Activated CD4-positive, alpha-beta T cell treated with anti-CD3 and anti-CD28 coated beads, Interleukin-2, amount 50 U/mL, for 48 hours (primary cell): ENCODE measurements around the gene ZMIZ1.

Experiments used
- DNase-seq, 2 experiments: peaks; one replicate each; pipeline ENCODE4 v3.0.0-alpha.2; 2020

Gene ZMIZ1

GRCh38 chr10:79254333-79255006 is 185.7 kb downstream of the ZMIZ1 start:
- DNase-seq = no peak

GRCh38 chr10:79255007-79255507 is 186.3 kb downstream of the ZMIZ1 start:
- no peak for DNase-seq

DNA sequence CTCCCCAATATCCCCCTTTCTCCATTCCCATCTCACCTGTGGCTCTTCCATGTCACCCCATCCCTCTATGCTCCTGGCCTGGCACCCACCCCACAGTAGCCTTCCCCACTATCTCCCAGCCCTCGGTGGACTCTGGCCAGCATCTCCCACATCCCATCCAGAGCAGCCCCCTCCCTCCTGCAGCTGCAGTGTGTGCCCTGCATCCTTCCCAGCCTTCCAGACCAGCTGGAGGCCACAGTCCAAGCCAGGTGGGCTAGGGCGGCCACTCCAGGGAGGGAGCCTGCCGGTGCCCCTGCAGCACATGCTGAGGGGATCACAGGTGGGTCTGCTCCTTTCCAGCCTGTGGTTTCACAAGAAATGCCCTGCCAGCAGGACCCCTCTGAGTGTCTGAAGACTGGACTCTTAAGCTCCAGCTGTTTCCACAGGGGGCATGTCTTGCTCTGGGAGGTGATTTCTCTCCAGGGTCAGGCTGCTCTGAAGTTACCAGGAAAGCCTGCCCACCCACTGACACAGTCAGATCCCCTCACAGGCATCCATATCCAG is 187.6 kb downstream of the ZMIZ1 start:
- DNase-seq = no peak

DNA sequence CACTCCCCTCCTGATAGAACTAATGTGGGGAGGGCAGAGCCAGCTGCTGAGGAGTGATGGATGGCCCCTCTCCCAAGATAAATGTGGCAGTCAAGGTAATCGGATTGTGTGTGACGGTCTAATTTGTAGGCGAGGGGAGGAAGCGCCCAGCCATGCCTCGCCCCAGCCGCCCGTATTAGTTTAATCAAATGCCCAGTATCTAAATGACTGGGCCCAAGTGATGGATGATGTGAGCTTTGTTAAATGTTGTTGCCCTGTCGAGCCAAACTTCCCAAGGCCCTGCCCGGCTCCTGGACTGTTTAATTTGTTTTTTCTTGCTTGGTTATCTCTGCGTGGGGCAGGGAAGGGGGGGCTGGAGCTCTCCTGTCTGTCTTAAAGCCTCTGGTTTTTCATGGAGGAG is 190.1 kb downstream of the ZMIZ1 start:
- DNase-seq = no peak

DNA sequence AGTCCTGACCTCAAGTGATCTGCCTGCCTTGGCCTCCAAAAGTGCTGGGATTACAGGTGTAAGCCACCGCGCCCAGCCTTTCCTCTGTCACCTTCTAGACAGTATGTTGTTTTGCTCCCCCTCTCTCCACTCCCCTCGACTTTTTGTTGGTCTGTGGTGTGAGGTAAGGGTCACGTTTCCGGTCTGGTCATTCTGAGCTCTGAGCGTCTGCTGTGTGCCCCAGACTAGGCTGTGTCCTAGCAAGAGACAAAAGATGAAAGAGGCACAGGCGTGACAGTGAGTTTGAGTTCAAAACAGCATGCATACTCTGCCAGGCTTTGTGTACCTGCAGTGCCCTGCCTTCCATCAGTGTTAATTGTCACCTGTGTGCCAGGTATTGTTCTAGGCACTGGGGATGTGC is 191.1 kb downstream of the ZMIZ1 start:
- no peak for DNase-seq

GRCh38 chr10:79260811-79261740 is 192.3 kb downstream of the ZMIZ1 start:
- DNase-seq = no peak

- no peak for DNase-seq
Observed at GRCh38 chr10:79262131-79262530, 193.4 kb downstream of the ZMIZ1 start.

GRCh38 chr10:79262959-79263746 is 194.4 kb downstream of the ZMIZ1 start:
- DNase-seq = no peak

DNA sequence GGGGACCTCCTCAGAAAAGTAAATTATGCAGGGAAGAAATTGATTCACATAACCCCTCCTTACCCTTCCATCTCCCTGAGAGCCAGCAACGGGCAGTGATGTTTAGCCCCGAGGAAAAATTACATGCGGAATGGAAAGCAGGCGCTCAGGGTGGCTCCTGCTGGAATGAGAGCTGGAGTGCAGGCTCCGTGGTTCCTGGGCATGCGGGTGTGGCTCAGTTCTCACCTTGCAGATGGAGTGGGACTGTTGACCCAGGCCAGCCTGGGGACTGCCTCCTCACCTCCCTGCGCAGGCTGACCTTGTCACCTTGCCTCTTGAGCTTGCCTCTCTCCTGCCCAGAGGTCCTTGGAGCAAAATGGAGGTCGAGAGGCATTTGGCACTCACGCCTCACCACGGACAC is 195.2 kb downstream of the ZMIZ1 start:
- no peak for DNase-seq

GRCh38 chr10:79264942-79265341 is 196.2 kb downstream of the ZMIZ1 start:
- no peak for DNase-seq

- peak in 1 of 2 experiments; percentile 53 for DNase-seq
Observed at GRCh38 chr10:79266084-79266483, 197.3 kb downstream of the ZMIZ1 start.

DNA sequence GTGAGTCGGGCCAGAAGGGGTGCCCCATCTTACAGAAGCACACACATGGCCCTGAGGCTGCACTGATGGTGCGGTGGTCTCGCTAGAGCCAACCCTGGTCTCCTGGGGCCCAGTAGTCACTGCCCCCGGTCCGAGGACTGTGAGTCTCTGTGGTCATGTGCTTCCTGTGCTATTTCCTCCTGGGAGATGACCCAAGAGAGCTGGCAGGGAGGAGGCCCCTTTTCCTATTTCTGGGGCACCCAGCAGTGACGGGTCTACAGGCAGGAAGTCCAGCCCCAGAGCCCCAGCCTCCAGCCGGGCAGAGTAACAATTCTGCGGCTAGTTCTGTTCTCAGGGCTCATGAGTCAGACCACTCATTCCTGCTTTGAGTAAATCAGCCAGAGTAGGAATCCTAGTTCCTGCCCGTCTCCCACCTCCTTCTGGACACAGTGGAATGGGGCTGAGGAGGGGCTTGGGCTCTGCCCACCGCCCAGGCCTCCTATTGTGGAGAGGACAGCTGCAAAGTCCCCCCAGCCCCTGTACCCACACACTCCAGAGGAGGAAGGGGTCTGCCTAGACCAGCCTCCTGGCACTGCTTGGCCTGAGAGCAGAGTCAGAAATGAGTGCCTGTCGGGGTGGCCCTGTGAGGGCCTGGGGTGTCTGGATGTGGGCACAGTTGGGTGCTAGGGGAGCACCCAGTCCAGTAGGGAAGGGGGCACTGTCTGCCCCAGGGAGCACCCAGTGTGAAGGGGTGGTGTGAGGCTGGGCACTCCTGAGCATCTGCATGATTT is 198.0 kb downstream of the ZMIZ1 start:
- peak; percentile 41 to 49 for DNase-seq

DNA sequence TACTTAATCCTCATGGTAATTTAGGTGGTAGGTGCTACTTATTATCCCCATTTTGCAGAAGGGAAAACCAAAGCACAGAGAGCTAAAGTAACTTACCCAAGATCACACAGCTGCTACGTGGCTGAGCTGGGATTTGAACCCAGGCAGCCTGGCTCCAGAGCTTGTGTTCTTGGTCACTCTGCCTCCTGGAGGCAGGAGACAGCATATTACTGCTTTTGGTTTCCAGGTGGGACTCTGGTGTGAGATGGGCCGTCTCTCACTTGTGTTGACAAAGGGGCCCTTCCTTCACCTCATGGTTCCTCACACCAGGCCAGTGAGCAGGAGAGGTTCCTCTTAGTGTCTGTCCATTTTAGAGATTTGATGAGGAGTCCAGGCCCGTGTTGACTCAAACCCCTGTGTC is 198.7 kb downstream of the ZMIZ1 start:
- DNase-seq = no peak

GRCh38 chr10:79268161-79268601 is 199.4 kb downstream of the ZMIZ1 start:
- DNase-seq = no peak

- no peak for DNase-seq
Observed at GRCh38 chr10:79268742-79269141, 200.0 kb downstream of the ZMIZ1 start.

- no peak for DNase-seq
Observed at GRCh38 chr10:79269443-79269842, 200.7 kb downstream of the ZMIZ1 start.

DNA sequence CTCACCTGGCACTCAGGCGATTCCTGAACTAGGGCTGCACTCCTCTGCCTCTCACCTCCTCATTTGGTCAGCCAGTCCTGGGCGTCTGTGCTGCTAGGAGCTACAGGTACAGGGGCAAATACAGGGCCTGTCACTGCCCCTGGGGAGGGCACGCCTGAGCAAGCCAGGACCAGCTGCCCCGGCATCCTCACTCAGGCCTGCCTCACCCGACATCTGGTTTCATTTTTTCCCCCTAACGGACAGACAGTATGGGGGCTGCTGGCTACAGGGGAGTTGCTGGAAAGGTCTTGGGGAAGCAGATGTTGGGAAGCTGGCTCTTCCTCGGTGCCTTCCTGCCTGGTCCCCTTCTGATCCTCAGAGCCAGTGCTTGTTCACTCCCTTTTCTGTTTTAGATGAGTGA is 201.2 kb downstream of the ZMIZ1 start:
- DNase-seq = no peak

DNA sequence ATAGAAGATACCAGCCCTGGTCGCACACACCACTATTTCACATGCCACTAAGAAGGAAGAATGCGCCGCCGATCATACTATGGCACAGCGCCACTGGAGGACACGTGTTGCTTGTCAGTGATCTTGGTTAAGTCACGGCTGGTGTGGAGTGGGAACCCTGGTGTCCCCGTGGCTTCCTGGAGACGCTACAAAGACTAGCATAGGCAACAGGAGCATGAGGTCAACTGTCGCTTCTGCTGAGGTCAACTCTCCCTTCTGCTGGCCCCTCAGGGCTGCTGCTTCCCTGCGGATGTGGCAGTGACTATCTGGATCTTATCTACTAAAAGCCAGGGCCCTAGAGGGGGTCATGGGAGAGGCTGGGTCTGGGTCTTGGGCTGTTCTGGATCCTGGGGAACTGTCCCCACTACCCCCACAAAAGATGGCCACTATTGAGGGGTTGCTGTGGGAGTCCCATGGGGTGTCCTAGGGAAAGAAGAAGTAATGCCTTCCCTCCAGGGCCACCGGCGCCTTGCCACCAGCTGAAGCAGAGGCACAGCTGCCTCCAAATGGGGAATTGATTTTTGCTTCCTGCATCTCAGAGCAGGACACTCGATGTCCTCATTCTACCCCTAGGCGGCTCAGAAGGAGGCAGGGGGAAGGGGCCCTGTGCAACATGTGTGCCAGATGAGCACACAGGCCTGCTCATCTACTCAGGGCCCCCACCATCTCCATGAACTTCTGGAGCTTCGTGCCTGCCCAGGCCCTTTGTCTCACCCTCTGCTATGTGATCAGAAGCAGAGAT is 201.9 kb downstream of the ZMIZ1 start:
- no peak for DNase-seq

DNA sequence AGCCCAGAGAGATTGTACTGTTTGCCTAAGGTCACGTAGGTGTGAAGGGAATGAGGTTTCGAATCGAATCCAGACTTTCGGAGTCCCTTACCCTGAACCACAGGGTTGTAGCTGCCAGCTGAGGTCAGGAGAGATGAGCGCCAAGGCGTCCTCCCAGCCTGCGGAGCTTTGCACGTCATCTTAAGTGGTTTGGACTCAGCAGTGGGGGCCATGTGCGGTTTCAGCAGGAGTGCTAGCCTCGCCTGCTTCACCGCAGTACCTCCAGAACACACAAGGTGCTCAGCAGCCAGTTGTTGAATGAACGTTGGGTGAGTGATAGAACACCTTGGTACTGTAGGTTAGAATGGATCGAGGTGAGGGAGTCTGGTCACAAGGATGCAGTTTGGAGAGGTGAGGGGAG is 203.6 kb downstream of the ZMIZ1 start:
- no peak for DNase-seq

DNA sequence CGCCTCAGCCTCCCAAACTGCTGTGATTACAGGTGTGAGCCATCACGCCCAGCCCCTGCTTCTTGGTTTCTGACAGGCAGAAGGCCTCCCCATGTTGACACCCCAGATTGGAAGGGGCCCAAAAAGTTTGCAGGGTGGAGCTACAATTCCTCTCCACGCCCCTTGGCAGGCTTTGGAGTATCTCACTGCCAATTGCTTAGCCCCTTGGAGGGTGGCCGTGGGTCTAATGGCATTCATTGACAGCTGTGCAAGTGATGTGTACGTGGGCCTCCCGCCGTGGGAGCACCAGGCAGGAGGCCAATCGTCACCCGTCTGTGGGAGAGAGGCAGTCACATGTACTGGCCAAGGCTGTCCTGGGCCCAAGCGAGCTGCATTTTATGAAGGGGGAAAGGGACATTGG is 204.8 kb downstream of the ZMIZ1 start:
- DNase-seq = no peak
